Lung microvascular endothelial cell (primary cell): ENCODE measurements around the gene LASP1. TPM values are rescaled to one million over a fixed set of nuclear protein-coding genes. Genes with fewer than 3 reads are reported as not detected.
A peak's percentile ranks its signal among the peaks of the same experiment; 100 is the strongest.

ENCODE experiments used
- DNase-seq, 2 donors: peaks; one replicate each; pipeline versions ENCODE4 v3.0.0 to v3.0.0-alpha.2; 2010; ENCODE audit warnings: low read depth in 2 of 2
- total RNA-seq: library from RNA; depleted of rRNA; stranded (reverse); fragments of >200 nt; gene quantifications from 2 replicates; pipeline ENCODE4 v1.2.1, GENCODE V29; 2014

Gene LASP1
- total RNA-seq, 1 donor from 2014 or later, result 50.8 TPM

GRCh38 chr17:38885728-38886642 lies 16.1 kb downstream of the LASP1 start:
- DNase-seq, result no peak

GRCh38 chr17:38886643-38887010 lies 16.8 kb downstream of the LASP1 start:
- DNase-seq, result no peak

- DNase-seq, result no peak
These were observed 19.0 kb downstream of the LASP1 start for GRCh38 chr17:38888842-38889241.

GRCh38 chr17:38889745-38890409 lies 20.0 kb downstream of the LASP1 start:
- no peak for DNase-seq

GRCh38 chr17:38890410-38890746 lies 20.5 kb downstream of the LASP1 start:
- no peak for DNase-seq

- DNase-seq, result no peak
These were observed 21.6 kb downstream of the LASP1 start for GRCh38 chr17:38891441-38891840.

- no peak for DNase-seq
These were observed 22.2 kb downstream of the LASP1 start for GRCh38 chr17:38892083-38892482.

DNA sequence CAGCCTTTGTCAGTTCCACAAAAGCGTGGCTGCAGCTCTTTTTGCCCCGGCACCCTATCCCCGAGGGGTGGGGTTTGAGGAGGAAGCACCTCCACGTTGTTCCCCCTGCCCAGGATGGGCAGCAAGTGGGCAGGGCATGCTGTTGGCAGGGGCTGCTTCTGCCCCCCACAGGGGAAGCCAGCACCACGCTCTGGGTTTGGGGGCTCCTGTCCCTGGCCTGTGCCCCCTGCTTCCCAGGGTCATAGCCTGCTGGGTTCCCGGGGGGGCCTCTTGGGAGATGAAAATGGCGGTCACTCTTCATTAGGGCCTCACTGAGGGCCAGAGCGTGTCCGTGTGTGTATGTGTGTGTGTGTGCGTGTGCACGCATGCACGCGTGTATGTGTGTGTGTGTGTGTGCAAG lies 22.8 kb downstream of the LASP1 start:
- DNase-seq, result no peak

- DNase-seq, result no peak
These were observed 23.3 kb downstream of the LASP1 start for GRCh38 chr17:38893113-38893512.

- DNase-seq, result peak in 1 of 2 donors; percentile 56
These were observed 23.7 kb downstream of the LASP1 start for GRCh38 chr17:38893607-38894006.

DNA sequence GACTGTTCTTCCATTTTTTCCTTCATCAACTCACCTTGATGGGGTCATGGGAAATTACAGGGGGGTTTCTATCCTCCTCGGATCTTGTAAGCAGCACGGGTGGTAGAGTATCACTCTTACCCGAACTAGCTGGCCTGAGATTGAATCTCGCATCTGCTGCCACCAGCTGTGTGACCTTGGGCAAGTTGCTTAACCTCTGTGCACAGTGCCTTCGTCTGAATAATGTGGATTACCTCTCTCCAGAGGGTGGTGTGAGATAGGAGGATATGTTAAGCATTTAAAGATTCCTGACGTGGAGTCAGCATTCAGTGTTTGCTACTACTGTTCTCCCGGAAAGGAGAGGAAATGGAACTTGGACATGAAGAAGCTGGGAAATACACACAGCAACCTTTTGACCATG lies 24.4 kb downstream of the LASP1 start:
- DNase-seq, result peak; percentile 44 to 48

DNA sequence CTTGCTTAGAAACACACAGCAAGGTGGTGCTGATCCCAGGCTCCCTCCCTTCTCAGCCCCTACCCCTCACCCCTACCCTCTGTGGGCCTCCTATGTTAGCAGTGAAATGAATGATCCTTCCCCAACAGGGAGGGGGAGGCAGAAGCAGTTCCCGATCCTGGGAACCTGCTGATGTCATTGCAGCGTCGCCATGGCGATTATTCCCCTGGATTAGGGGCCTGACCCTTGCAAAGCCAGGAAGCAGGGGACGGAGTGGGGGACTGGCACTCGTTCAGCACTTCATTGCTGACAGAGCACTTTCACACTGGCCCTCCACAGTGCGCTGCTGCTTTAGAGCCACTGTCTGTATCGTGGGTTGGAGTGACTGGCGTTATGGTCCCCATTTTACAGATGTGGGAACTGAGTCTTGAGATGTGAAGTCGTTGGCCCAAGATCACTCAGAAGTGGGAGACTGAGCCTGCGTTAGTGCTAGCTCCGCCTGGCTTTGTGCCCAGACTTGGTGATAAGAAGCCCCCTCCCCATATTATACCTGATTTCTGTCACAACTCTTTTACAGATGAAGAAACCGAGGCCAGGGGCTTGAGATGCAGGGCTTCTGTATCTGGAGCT lies 26.6 kb downstream of the LASP1 start:
- DNase-seq, result peak; percentile 48 to 94

- DNase-seq, result peak in 1 of 2 donors; percentile 84
These were observed 27.3 kb downstream of the LASP1 start for GRCh38 chr17:38897176-38897575.

GRCh38 chr17:38897671-38898290 lies 27.9 kb downstream of the LASP1 start:
- DNase-seq, result peak; percentile 41 to 84

GRCh38 chr17:38898291-38898679 lies 28.4 kb downstream of the LASP1 start:
- DNase-seq, result no peak

DNA sequence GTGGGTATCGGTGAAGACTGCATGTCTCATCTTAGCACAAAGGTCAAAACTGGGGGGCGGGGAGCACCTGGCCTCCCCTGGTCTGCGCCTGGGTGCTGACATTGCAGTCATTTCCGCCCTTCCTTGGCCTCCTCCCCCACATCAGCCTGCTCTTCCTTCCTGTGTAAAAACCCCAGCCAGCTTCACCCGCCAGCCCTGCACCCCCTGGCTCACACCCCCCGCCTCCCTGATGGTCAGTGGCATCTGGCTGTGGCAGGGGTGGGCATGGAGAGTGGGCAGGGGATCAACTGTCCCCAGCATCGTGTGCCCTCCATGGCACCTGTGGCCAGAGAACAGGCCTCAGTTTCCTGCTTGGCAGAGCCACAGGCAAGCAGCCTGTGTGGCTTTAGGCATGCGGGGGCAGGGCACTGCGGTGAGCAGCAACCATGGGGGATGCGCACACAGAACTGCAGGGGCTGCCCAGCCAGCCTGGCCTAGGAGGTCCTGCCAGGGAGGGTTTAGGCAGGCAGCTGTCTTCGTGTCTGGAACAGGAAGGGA lies 29.0 kb downstream of the LASP1 start:
- peak; percentile 63 to 76 for DNase-seq

DNA sequence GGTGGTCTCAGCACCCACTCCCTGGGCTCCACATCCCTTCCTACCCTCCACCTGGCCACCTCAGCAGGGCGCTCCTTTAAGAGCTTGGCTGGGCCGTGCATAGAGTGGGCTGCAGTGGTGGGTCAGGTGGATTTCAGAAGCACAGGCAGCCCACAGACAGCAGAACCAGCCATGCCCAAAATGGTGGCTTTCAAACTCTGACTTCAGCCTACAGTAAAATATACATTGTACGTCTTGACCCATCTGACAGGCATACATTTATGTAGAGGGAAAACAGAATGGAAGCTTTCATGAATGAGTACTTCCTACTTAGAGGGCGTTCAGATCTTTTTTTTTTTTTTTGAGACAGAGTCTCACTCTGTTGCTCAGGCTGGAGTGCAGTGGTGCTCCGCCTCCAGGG lies 29.6 kb downstream of the LASP1 start:
- DNase-seq, result no peak

DNA sequence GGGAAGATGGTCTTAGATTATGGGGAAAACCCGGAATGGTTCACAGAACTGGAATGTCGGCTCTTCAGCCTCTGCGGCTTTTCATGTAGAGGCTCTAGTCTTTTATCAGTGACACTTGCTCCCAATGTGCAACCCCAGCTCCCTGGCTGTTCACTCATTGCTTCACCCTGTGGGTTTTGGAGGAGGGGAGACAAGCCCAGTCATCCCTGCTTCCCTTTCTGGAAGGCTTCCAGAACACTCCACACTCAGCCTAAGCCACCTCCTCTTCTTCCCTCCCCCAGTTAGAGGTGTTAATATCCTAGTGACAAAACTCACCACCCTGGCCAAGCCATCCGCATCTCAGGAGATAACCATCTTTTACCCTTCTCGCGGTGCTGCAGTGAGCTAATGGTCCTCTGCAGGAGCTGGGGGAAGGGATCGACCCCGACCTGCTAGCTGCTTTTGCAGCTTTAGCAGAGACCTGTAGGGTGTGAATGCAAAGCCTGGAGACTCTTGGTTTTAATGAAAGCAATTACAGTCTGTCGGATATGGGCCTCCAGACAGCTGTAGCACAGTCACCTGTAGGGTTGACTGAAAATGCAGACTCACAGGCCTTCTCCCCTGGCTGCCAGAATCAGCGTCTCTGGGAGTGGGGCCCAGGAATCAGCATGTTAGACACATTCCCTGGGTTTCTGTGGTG lies 31.3 kb downstream of the LASP1 start:
- DNase-seq, result peak; percentile 54 to 89

GRCh38 chr17:38903404-38903803 lies 33.5 kb downstream of the LASP1 start:
- DNase-seq, result no peak

DNA sequence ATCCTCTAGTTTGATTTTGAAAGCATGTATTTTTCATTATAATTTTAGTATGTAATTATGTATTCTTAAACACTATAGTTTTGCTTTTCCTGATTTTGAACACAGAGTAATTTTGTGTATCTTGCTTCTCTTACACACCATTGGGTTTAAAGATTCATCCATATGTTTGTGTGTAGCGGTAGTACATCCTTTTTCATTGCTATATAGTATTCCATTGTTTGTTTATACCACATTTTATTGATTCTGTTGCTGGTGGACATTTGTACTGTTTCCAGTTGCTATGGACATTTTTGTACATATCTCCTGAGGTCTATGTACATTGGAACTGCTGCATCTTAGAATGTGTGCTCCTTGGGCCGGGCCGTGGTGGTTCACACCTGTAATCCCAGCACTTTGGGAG lies 35.0 kb downstream of the LASP1 start:
- no peak for DNase-seq

DNA sequence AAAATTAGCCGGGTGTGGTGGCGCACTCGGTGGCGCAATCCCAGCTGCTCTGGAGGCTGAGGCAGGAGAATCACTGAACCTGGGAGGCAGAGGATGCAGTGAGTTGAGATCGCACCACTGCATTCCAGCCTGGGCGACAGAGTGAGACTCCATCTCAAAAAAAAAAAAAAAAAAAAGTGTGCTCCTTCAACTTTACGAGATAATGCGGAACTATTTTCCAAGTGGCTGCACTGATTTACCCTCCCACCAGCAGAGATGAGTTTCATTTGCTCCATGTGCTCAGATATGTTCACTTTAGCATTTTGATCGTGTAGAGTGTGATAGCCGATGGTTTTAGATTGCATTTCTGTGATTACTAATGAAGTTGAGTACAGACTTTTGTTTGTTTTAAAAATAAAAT lies 35.5 kb downstream of the LASP1 start:
- no peak for DNase-seq
